Fibroblast of mammary gland (primary cell): ENCODE results near the gene GRK3.

Source experiments
- DNase-seq: peaks from one replicate; pipeline ENCODE4 v3.0.0-alpha.2; 2010; ENCODE audit warnings: low read depth
- H3K4me3 ChIP-seq: 2 replicates; pipeline ENCODE4 v1.5.1; 2011; ENCODE audit warnings: low read depth, mild to moderate bottlenecking, low read length, moderate library complexity; ENCODE audit not compliant: control insufficient read depth
- TF ChIP-seq, protein P1 (sequence below): conservative IDR thresholded peaks from 2 replicates; pipeline ENCODE4 v1.5.1; 2011; ENCODE audit warnings: low read depth, low read length, inconsistent platforms; ENCODE audit not compliant: control insufficient read depth, insufficient read depth

GRK3 gene

DNA sequence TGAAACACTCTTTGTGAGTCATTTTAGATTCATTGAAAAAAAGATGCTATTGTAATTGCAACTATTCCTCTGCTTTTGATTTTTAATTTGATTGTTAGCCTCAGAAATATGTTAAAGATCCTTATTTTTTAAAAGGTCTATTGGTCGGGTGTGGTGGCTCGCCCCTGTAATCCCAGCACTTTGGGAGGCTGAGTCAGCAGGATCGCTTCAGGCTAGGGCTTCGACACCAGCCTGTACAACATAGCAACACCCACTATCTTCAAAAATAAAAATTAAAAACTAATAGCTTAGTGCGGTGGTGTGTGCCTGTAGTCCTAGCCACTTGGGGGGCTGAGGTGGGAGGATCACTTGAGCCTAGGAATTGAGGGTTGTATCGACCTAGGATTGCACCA is 105.6 kb downstream of the GRK3 start:
- TF ChIP-seq, protein P1, sequence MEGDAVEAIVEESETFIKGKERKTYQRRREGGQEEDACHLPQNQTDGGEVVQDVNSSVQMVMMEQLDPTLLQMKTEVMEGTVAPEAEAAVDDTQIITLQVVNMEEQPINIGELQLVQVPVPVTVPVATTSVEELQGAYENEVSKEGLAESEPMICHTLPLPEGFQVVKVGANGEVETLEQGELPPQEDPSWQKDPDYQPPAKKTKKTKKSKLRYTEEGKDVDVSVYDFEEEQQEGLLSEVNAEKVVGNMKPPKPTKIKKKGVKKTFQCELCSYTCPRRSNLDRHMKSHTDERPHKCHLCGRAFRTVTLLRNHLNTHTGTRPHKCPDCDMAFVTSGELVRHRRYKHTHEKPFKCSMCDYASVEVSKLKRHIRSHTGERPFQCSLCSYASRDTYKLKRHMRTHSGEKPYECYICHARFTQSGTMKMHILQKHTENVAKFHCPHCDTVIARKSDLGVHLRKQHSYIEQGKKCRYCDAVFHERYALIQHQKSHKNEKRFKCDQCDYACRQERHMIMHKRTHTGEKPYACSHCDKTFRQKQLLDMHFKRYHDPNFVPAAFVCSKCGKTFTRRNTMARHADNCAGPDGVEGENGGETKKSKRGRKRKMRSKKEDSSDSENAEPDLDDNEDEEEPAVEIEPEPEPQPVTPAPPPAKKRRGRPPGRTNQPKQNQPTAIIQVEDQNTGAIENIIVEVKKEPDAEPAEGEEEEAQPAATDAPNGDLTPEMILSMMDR: no peak
- DNase-seq: no peak
- no peak overlapping the region for H3K4me3 ChIP-seq

DNA sequence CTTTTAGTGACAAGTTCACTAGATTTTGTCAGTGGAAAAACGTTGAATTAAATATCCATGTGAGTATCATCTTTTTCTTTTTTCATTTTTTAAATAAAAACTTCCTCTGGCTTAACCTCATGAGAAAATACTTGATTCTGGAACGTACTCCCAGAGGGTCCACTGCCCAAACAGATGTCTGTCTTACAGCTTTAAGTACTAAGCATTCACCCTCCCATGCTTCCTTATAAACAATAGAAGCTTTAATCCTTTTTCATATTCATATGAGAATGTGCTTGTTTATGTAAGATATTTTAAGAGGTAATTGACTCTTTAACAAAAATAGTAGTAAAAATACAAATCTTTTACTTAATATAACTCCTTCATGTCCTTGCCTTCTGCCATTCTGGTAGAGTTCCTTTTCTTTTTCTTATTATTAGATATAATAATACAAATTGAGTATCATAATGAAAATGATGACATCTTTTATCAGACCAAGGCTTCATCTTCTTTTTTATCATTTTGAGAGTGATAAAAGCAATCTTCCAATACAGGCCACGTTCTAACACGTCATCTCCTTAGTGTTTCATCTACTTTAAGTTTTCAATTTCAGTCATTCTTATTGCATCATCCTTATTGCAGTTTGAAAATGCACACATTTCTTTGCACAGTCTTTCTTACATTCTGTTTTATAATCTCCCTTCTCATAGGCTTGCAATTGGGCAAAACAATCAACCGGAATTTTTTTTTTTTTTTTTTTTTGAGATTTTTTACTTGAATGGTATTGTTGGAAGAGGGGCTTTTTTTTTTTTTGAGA is 108.0 kb downstream of the GRK3 start:
- no peak overlapping the region for H3K4me3 ChIP-seq
- DNase-seq: no peak
- TF ChIP-seq, protein P1: no peak

DNA sequence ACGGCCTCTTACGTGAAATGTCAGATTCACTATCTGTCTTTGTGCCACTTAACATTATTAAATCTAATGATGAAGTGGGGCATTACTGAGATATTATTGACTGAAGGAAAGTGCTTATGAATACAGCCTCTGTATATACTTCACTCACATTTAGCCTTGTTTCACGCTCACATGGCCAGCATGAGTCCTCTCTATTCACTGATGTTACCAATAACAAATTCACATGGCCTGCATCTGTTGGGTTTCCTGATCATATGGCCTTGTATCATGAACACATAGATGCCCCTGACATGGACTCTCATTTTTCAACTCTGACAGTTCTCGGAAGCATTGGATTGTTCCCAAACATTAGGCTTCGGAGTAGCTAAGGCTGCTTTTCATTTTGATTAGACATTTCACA is 109.2 kb downstream of the GRK3 start:
- TF ChIP-seq, protein P1: no peak

GRCh38 chr22:25677631-25678030 is 113.2 kb downstream of the GRK3 start:
- TF ChIP-seq, protein P1: no peak
- H3K4me3 ChIP-seq: no peak overlapping the region
- no peak for DNase-seq

More for the DNA sequence above, 109.2 kb downstream of the GRK3 start:
- no peak overlapping the region for H3K4me3 ChIP-seq
- DNase-seq: no peak

- DNase-seq: no peak
- TF ChIP-seq, protein P1: no peak
- H3K4me3 ChIP-seq: no peak overlapping the region
These were observed 115.6 kb downstream of the GRK3 start for GRCh38 chr22:25680051-25680450.

- TF ChIP-seq, protein P1: no peak
- DNase-seq: no peak
- no peak overlapping the region for H3K4me3 ChIP-seq
These were observed 116.5 kb downstream of the GRK3 start for GRCh38 chr22:25680956-25681355.
